SJSA1 (cell line): ENCODE measurements around the gene CCR4. TPM values are rescaled to one million over a fixed set of nuclear protein-coding genes. Genes with fewer than 3 reads are reported as not detected.

Experiments
- DNase-seq, 2 experiments: peaks; one replicate each; pipeline ENCODE4 v3.0.0-alpha.2; 2015 to 2020; ENCODE audit warnings: low spot score in 2 of 2, low read depth in 1 of 2
- H3K27ac ChIP-seq: fragments of 250-450 bp; sonication (Bioruptor Pico); 2 replicates; pipeline ENCODE4 v1.5.1; 2020; ENCODE audit warnings: mild to moderate bottlenecking, moderate library complexity
- H3K27me3 ChIP-seq: fragments of 250-450 bp; sonication (Bioruptor Pico); replicated peaks from 2 replicates; pipeline ENCODE4 v1.5.1; 2020; ENCODE audit warnings: mild to moderate bottlenecking, moderate library complexity
- H3K36me3 ChIP-seq: fragments of 250-450 bp; sonication (Bioruptor Pico); 2 replicates; pipeline ENCODE4 v1.5.1; 2020; ENCODE audit warnings: mild to moderate bottlenecking
- H3K4me1 ChIP-seq: fragments of 250-450 bp; sonication (Bioruptor Pico); replicated peaks from 2 replicates; pipeline ENCODE4 v1.6.1; 2021; ENCODE audit warnings: mild to moderate bottlenecking
- H3K4me3 ChIP-seq: fragments of 250-450 bp; sonication (Bioruptor Pico); 2 replicates; pipeline ENCODE4 v1.5.1; 2020; ENCODE audit warnings: mild to moderate bottlenecking
- H3K9me3 ChIP-seq: fragments of 250-450 bp; sonication (Bioruptor Pico); replicated peaks from 2 replicates; pipeline ENCODE4 v1.5.1; 2020; ENCODE audit warnings: mild to moderate bottlenecking
- total RNA-seq: library from RNA; depleted of rRNA; stranded (reverse); fragments of >200 nt; shearing (Covaris generic); gene quantifications from 2 replicates; pipeline ENCODE4 v1.2.3, GENCODE V29; 2014; rRNA removed

Gene CCR4
- total RNA-seq, 1 experiment from 2014 or later: not detected

DNA sequence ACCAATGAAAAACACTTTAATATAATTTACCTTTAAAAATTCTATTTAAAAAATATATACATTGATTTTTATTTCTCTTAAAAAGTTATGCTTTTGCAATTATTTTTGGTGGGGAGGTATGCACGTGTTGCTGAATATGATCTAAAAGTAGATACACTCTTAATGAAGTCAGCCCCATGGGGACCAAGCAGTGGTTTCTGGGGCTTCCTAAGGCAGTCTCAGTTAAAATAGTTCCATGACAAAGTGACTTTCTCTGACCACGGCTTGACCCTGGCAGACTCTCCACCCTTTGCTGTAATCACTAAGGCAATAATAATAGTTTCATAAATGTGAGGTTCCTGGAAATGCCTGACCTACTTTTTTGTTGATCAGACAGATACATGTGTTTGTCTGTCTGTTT, 50.4 kb downstream of the CCR4 start:
- no peak for DNase-seq
- H3K27ac ChIP-seq: no peak overlapping the region
- H3K4me3 ChIP-seq: no peak overlapping the region
- no peaks in the 10 kb centered on the region for H3K9me3 ChIP-seq
- H3K4me1 ChIP-seq: no peaks in the 10 kb centered on the region
- H3K36me3 ChIP-seq: peaks cover 6% of the 10 kb centered on the region
- no peaks in the 10 kb centered on the region for H3K27me3 ChIP-seq

GRCh38 chr3:33003308-33003707, 51.9 kb downstream of the CCR4 start:
- Histone ChIP-seq H3K27me3 (no peaks in the 10 kb centered on the region), H3K27ac (no peak overlapping the region), H3K4me3 (no peak overlapping the region), H3K36me3 (peaks cover 6% of the 10 kb centered on the region), H3K9me3 (no peaks in the 10 kb centered on the region), H3K4me1 (no peaks in the 10 kb centered on the region)
- DNase-seq: no peak

DNA sequence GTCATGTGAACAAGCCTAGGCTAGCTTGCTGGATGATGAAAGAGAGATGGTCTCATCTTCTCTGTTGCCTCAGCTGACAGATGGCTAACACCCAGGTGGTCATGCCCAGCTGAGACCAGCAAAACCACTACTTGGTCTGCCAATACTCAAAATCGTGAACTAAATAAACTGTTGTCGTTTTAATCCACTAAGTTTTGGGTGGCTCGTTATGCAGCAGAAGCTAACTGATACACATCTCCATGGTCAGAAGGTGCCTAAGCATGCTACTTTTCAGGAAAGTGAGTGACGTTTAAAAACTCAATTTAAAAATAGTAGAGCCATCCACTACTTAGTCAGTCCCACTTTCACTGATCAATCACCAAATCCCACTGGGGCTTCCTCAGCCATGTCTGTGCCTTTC, 52.8 kb downstream of the CCR4 start:
- Histone ChIP-seq H3K4me3 (no peak overlapping the region), H3K27ac (no peak overlapping the region), H3K4me1 (no peaks in the 10 kb centered on the region), H3K36me3 (peaks cover 6% of the 10 kb centered on the region), H3K27me3 (no peaks in the 10 kb centered on the region), H3K9me3 (no peaks in the 10 kb centered on the region)
- DNase-seq: no peak

DNA sequence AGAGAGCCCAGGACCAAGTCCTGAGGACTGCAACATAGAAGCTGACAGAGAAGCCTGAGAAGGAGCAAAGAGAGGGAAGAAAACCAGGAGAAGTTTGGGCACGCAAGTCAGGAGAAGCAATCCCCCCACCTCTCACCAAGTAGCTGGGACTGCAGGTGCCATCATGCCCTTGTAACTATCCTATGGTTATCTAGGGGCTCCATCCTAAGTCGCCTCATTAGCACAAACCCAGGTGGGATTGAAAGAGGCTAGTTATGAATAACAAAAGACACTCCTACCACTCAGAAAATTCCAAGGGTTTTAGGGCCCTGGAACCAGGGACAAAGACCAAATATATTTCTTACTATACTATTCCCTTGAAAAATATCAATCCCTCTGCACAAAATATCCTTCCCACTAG, 53.5 kb downstream of the CCR4 start:
- DNase-seq: no peak
- H3K9me3 ChIP-seq: no peaks in the 10 kb centered on the region
- H3K27me3 ChIP-seq: no peaks in the 10 kb centered on the region
- no peak overlapping the region for H3K4me3 ChIP-seq
- H3K27ac ChIP-seq: no peak overlapping the region
- H3K36me3 ChIP-seq: peaks cover 6% of the 10 kb centered on the region
- H3K4me1 ChIP-seq: no peaks in the 10 kb centered on the region

Other genes starting within 250 kb of the CCR4 start
- under 0.01 TPM in 1 of 2 replicates, not detected in the other for gene TRIM71, start 133.6 kb upstream of the CCR4 start, total RNA-seq
- 38.7 and 48.2 TPM in 2 replicates for gene GLB1, start 145.5 kb downstream of the CCR4 start, total RNA-seq
- gene TMPPE, start 145.5 kb downstream of the CCR4 start, total RNA-seq: 0.69 and 1.7 TPM in 2 replicates
- 116 and 189 TPM in 2 replicates for gene CRTAP, start 162.4 kb downstream of the CCR4 start, total RNA-seq